Muscle of back (tissue), 11 donors: ENCODE results near the gene KIAA0513. TPM values are rescaled to one million over a fixed set of nuclear protein-coding genes. Genes with fewer than 3 reads are reported as not detected.

Experiments
- DNase-seq, 3 donors: peaks; one replicate each; pipeline versions ENCODE4 v3.0.0 to v3.0.0-alpha.2; 2013
- polyA plus RNA-seq, 10 donors: library from polyadenylated mRNA; unstranded; fragments of 120-200 nt; gene quantifications; one replicate each; pipeline ENCODE4 v1.2.1, GENCODE V29; 2013; ENCODE audit not compliant: insufficient read length in 10 of 10

Gene KIAA0513
- polyA plus RNA-seq, 10 donors = 1.7 to 3.9 (median 2.5) TPM

- no peak for DNase-seq
Observed at GRCh38 chr16:85067024-85067423, 39.4 kb downstream of the KIAA0513 start.

- DNase-seq = no peak
Observed at GRCh38 chr16:85067426-85067825, 39.8 kb downstream of the KIAA0513 start.

- no peak for DNase-seq
Observed at GRCh38 chr16:85068746-85069145, 41.2 kb downstream of the KIAA0513 start.

DNA sequence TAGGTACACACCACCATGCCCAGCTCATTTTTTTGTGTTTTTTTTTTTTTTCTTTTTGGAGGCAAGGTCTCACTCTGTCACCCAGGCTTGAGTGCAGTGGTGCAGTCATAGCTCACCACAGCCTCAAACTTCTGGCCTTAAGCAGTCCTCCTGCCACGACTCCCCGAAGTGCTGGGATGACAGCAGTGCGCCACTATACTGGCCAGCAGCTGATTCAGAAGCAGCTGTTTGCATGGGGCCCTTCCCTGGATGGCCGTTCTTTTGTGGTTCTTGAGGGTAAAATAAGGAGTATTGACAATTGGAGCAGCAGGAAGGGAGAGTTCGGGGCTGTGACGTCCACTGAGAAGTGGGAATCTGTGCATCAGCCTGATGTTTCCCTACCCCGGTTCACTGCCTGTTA is 41.6 kb downstream of the KIAA0513 start:
- DNase-seq = no peak

DNA sequence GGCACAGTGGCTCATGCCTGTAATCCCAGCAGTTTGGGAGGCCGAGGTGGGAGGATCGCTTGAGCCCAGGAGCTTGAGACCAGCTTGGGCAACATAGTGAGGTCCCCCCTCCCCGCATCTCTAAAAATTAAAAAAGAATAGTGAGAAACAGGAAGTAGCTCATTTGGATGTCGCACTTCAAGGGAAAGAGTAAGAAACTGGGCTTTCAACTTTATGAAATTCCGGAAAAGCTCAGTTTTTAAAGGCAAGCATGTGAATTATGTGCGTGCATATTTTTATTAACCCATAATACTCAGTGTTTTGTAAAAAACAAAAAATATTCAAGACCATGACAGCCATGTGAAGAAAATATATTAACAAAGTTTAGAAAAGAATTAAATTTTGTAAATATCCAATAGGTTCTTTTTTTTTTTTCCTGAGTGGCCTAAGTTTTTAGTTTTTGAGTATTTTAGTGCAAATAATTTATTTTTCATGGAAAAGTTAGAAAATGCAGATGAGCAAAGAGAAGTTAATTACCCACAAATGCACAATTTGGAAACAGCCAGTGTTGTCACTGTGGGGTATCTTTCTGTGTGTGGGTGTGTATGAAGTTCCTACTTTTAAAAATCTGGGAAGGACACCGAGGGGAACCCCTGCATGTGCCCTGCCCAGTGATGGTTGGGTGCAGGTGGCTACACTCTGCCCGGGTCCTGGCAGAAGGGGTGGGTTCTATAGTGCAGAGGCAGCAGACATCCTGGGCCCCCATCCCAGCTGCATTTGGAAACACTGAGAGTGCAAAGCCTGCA is 44.7 kb downstream of the KIAA0513 start:
- no peak for DNase-seq

DNA sequence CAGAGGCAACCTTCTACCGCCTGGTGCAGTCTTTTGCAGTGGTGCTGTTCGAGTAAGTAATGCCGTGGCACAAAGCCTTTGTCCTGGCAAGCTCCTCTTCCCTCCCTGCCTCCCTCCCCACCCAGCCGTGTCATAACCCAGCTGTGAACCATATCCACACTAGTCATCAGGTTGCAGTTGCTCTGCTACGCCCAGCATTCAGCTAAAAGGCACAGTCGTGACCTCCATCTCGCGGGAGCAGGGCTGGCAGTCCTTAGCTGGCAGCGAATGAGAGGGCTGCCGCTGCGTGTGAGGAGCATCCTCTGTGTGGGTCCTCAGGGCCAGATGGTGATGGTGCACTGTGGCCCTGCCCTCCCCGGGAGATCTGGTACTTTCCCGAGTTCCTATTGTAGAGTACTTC is 45.4 kb downstream of the KIAA0513 start:
- peak in 2 of 3 donors; percentile 30 to 70 for DNase-seq

DNA sequence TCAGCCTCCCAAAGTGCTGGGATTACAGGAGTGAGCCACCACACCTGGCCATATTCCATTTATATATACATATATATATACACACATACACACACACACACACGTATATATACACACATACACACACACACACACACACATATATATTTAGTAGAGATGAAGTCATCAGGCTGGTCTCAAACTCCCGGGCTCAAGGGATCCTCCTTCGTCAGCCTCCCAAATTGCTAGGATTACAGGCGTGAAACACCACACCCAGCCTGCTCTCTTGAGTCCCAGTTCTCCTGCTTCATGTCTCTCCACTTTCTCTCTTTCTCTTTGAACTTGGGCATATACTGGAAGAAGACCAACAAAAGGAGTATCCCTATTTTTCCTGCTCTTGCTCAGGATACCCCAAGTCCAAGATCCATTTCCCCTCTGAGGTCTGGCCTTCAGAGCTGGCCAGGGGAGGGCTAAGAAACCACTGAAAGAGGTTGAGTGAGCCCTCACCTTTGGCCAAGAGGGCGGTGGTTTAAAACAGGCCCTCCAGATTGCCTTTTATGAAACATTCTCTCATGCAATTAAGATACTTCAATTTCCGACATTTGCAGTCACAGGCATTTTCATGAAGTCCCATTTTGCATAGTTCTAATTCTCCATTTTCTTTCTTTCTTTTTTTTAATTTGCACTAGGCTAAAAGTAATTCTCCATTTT is 46.8 kb downstream of the KIAA0513 start:
- DNase-seq = no peak

DNA sequence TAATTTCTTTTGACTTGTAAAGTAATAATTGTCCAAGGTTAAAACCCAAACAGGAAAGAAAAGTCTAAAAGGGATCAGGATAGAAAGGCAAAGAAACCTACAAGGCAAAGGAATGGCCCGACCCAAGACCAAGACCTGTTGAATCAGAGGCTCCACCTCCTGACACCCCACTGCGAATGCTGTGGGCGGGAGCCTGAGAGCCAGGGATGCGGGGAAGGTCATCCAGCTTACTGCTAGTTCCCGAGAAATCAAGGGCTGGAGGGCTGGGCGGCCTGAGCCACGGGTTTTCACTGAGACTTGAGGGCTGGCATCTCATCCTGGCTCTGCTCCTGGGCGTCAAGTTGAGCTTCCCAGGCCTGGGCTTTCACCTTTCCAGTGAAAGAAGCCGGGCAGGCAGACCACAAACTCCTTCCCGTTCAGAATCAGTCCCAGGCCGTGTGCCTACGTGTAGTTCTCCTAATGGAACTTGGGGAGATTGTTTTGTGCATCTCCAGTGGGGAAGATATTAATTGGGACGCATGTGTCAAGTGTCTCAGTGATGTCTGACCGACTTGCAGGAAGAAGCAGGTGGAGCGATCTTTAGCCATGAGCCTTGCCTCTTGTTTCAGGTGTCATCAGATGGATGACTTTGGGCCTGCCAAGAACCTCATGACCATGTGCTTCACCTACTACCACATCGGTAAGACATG is 47.8 kb downstream of the KIAA0513 start:
- no peak for DNase-seq

DNA sequence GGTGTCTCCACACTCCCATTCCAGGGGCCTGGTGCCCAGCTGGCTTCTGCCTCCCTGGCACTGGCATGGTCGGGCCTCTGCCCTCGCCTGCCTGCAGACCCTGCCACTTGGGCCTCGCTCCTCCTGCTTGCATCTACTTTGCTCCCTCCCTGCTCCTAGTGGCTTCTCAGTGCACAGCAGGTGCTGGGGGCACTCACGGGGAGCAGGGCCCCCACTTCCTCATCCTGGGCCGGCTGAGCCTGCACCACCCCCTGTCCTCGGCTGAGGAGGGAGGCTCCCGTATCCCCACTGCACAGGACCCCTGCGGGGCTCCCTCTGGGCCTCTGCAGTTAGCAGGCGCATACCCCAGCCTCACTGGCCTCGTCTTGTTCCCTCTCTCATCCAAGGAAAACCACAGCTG is 49.4 kb downstream of the KIAA0513 start:
- no peak for DNase-seq

DNA sequence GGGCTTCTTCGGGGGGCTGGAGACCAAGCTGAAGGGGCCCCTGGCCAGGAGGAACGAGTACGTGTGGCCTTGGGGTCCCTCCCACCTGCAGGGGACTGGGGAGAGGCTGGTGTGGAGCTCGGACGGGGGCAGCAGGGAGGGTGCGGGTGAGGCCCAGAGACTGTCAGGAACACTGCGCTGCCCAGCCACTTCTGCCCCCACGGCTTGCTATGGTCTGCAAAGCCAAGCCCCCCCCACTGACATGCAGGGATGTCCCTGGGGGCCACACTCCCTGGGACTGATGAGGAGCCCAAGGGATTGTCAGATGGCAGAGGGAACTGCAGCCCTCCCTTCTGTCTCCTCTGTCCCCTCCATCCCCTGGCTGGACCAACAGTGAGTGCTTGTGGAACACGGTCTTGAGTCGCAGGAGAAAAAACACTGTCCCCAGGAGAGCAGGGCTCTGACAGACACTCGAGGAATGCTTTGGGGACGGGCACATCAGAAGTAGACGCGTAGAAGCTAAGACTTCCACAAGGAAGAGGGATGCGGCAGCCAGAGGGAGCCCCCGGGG is 50.1 kb downstream of the KIAA0513 start:
- no peak for DNase-seq

DNA sequence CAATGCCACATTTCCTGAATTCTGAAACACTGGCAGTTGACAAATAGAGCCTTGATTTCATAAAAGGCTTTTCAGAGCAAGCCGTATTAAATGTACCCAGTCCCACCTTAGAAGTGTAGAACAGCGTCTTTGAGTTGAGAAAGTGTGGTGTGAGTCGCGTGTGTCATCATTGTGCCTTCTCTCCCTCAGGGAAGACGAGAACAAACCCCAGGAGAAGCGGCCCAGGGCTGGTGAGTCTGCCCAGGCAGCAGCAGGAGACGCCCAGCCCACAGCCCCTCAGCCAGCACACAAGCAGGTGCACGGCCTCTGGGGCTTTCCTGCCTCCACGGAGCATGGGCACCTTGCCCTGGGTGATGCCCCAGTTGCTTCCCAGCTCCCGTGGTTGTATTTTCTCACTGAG is 50.6 kb downstream of the KIAA0513 start:
- no peak for DNase-seq

DNA sequence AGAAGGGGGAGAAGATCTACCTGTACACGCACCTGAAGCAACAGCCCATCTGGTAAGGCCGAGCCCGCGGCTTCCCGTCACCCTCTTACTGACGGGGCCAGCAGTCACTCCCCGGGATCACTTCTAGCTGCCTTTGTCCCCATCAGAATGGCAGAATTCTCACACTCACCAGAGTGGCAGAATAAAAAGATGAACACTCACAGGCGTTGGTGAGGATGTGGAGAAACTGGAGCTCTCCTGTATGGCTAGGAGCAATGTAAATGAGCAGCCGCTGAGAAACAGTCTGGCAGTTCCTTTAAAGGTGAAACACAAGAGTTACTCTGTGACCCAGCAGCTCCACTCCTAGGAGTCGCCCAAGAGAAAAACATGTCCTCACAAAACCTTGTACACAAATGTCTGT is 51.4 kb downstream of the KIAA0513 start:
- DNase-seq = no peak

DNA sequence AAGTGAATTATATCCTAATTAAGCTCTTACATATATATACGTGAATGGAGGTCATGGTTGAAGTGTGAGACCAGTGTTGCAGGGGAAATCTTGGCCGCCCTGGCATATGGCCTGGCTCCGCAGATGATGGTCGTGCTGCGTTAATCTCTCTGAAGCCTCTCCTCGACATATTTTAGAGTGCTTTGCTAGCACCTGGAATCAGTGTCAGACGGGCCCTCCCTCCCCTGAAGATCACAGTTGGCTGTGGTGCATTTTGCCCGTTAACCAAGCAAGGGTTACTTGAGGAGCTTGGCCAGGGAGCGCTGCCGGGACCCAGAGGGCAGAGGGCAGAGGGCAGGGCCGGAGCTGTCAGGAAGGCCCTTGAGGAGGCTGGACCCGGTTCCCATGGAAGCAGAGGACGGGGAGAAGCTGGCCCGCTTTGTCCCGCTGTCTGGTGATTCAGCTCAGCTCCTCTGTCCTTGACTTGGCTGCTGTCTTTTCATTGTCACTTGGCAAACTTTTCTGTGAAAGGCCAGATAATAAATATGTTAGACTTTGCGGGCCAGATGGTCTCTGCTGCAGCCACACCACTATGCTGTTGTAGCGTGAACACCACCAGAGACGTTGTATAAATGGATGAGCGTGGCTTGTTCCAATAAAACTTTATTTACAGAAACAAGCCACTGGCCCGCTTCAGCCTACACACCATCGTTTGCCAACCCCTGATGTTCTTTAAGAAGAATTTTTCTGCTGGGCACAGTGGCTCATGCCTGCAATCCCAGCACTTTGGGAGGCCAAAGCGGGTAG is 52.4 kb downstream of the KIAA0513 start:
- no peak for DNase-seq

GRCh38 chr16:85081038-85081437 is 53.4 kb downstream of the KIAA0513 start:
- no peak for DNase-seq

GRCh38 chr16:85081765-85082164 is 54.2 kb downstream of the KIAA0513 start:
- DNase-seq = no peak

DNA sequence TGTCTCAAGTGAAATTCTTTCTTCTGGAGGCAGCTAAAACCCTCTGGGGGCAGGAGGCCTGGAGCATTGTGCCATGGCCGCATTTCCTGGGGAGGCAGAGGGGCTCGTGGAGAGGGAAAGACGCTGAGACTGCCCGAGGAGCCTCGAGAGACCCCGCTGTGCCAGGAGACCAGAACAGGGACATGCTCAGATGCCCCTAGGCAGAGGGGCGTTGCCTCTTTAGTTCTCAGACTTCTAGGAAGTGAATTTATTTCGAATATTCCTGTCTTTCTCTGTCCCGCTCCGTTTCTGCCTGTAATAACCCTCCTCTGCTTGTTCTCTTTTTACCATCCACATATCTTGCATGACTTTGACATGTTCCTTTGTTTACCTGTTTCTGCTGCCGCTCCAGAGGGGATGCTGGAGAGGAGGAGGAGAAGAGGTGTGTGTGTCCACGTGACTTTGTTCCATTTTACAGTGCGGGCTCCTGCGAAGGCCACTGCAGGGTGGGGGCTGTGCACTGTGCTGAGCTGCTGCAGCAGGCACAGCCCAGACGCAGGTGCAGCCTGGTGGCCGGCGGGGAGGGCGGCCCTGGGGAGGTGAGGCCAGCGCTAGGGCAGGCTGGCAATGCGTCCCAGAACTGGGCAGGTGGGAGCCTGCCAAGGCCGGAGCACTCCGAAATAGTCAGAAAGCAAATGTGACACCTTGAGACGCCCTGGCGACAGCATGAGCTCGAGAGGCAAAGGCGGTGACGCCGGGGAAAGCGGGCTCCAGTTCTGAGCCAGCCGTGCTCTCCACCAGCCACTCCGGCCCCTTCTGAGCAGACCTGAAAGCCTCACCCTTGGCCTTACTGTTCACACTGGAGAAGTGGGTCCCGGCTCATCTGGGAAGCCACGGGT is 54.8 kb downstream of the KIAA0513 start:
- DNase-seq = no peak

GRCh38 chr16:85083051-85083639 is 55.5 kb downstream of the KIAA0513 start:
- DNase-seq = no peak

DNA sequence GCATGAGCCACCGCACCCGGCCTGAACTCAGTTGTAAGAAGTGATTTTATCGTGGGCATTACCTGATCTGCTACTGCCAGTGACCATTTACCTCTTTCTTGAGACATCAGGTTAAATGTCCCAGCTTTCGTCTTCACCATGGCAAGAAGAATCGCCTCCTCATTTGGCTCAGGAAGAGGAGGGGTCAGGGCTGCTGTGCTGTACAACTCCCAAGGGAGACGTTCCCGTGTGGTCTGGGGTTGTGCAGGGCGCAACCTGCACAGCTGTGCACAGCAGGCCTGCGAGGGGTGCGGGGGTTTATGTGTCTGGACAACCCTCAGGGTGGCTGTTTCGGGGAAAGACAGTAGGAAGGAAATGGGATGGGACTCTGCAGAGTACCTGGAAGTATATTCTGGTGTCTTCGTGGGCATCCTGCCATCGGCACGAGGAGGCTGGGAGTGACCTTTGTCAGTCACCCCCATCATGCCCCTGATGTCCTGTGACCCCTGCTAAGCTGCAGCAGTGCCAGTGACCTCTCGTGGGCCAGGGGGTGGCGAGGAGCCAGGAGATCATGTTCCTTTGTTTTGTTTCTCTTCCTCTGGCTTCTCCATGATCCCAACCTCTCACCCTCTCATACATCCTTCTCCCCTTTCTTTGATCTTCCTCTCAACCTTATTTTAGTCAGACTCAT is 57.4 kb downstream of the KIAA0513 start:
- no peak for DNase-seq

DNA sequence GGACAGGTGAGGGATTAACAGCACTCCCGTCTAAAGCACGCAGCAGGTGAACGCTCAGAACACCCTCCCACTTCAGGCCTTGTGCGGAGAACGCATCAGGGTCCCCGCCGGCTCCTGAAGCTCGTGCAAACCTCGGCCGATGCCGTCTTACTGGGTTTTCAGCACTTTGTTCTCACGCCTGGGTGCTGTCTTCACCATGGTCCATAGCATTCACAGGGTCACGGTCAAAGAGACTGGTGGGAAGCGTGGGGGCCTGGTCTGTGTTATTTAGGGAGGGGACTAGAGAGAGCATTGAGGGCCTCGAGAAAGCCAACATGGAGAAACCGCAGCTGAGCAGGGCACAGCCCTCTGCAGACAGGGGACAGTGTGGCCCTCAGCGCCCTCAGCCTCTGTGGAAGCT is 58.1 kb downstream of the KIAA0513 start:
- DNase-seq = no peak
